GM19452 (cell line): ENCODE data around the gene CREBBP.
A peak's percentile ranks its signal among the peaks of the same experiment; 100 is the strongest.

Source experiments
- ATAC-seq: cut with Tn5 transposase; IDR thresholded peaks from one replicate; pipeline ENCODE4 v1.9.1; 2021; ENCODE audit not compliant: unreplicated experiment

CREBBP gene

GRCh38 chr16:3797904-3798811 is 82.4 kb downstream of the CREBBP start:
- ATAC-seq, result peak; percentile 58

GRCh38 chr16:3797473-3797872 is 83.0 kb downstream of the CREBBP start:
- no peak for ATAC-seq

- ATAC-seq, result no peak
Measured at GRCh38 chr16:3793161-3793576, 87.3 kb downstream of the CREBBP start.

GRCh38 chr16:3792472-3793012 is 88.0 kb downstream of the CREBBP start:
- no peak for ATAC-seq

- no peak for ATAC-seq
Measured at GRCh38 chr16:3791701-3792100, 88.8 kb downstream of the CREBBP start.

- ATAC-seq, result peak; percentile 54
Measured at GRCh38 chr16:3789375-3790099, 91.0 kb downstream of the CREBBP start.

- ATAC-seq, result no peak
Measured at GRCh38 chr16:3788711-3789374, 91.7 kb downstream of the CREBBP start.

- no peak for ATAC-seq
Measured at GRCh38 chr16:3787924-3788661, 92.4 kb downstream of the CREBBP start.

GRCh38 chr16:3785413-3785812 is 95.1 kb downstream of the CREBBP start:
- ATAC-seq, result no peak

- ATAC-seq, result no peak
Measured at GRCh38 chr16:3783516-3783915, 97.0 kb downstream of the CREBBP start.

GRCh38 chr16:3782566-3782965 is 97.9 kb downstream of the CREBBP start:
- ATAC-seq, result no peak

- no peak for ATAC-seq
Measured at GRCh38 chr16:3781421-3781820, 99.1 kb downstream of the CREBBP start.

- ATAC-seq, result no peak
Measured at GRCh38 chr16:3780570-3780969, 99.9 kb downstream of the CREBBP start.

- ATAC-seq, result no peak
Measured at GRCh38 chr16:3776316-3776715, 104.2 kb downstream of the CREBBP start.

- no peak for ATAC-seq
Measured at GRCh38 chr16:3774819-3775218, 105.7 kb downstream of the CREBBP start.

- ATAC-seq, result no peak
Measured at GRCh38 chr16:3774156-3774767, 106.3 kb downstream of the CREBBP start.

- ATAC-seq, result no peak
Measured at GRCh38 chr16:3773663-3774062, 106.8 kb downstream of the CREBBP start.

GRCh38 chr16:3771513-3771912 is 109.0 kb downstream of the CREBBP start:
- no peak for ATAC-seq

- ATAC-seq, result no peak
Measured at GRCh38 chr16:3770530-3770929, 110.0 kb downstream of the CREBBP start.

GRCh38 chr16:3769942-3770341 is 110.6 kb downstream of the CREBBP start:
- ATAC-seq, result no peak
